Activated B cell treated with CpG ODN at 0.5 μM for 24 hours (primary cell): ENCODE results near the gene CLDN3. TPM values are rescaled to one million over a fixed set of nuclear protein-coding genes. Genes with fewer than 3 reads are reported as not detected.

Experiments used
- ATAC-seq: fragments of 200-7000 bp; cut with Tn5 transposase; one replicate; pipeline ENCODE4 v1.10.0; 2021; ENCODE audit warnings: low read depth, mild to moderate bottlenecking, moderate library complexity
- CTCF ChIA-PET: fragments of 350-600 bp; sonication (Branson Sonifier 250); formaldehyde crosslinking; loops from one replicate; lab custom pipeline; 2021; ENCODE audit warnings: antibody characterized with exemption; lab: Charles Lee
- POLR2A ChIA-PET: fragments of 350-600 bp; sonication (Branson Sonifier 250); formaldehyde crosslinking; loops from one replicate; lab custom pipeline; 2021; ENCODE audit warnings: antibody characterized with exemption; lab: Charles Lee
- DNase-seq: peaks from one replicate; pipeline ENCODE4 v3.0.0; 2022
- H3K27ac Mint-ChIP-seq: one replicate; pipeline ENCODE4 v1.8.0; 2020; ENCODE audit warnings: mixed read lengths
- H3K27me3 Mint-ChIP-seq: one replicate; pipeline ENCODE4 v1.8.0; 2021; ENCODE audit warnings: mixed read lengths
- H3K36me3 Mint-ChIP-seq: one replicate; pipeline ENCODE4 v1.8.0; 2021; ENCODE audit warnings: low read depth, mixed read lengths
- H3K4me1 Mint-ChIP-seq: one replicate; pipeline ENCODE4 v1.8.0; 2021; ENCODE audit warnings: mixed read lengths
- H3K4me3 Mint-ChIP-seq: one replicate; pipeline ENCODE4 v1.8.0; 2020; ENCODE audit warnings: mild to moderate bottlenecking, mixed read lengths
- H3K9me3 Mint-ChIP-seq: one replicate; pipeline ENCODE4 v1.8.0; 2020; ENCODE audit warnings: mixed read lengths
- CTCF ChIP-seq: fragments of 200-600 bp; IDR thresholded peaks from one replicate; pipeline ENCODE4 v1.8.0; 2022; ENCODE audit warnings: antibody characterized with exemption, mild to moderate bottlenecking
- intact Hi-C: fragments of 100-400 bp; cut with micrococcal nuclease; formaldehyde crosslinking; loops from one replicate; pipeline ENCODE4 v1.15.1; 2024
- total RNA-seq: library from RNA; stranded (reverse); gene quantifications from 2 replicates; pipeline ENCODE4 v1.2.3, GENCODE V29; 2022

CLDN3 gene
- not detected in 2 replicates for total RNA-seq

GRCh38 chr7:73770002-73770859 lies at the start of gene CLDN3:
Gene CLDN3 (minus strand): TSS chr7:73770270. CDS start chr7:73770049, 221 bp downstream.
- Mint-ChIP-seq H3K4me3 (peak within 1 kb of the TSS; percentile 60), H3K36me3 (no peaks in the 10 kb centered on the region), H3K9me3 (no peaks in the 10 kb centered on the region), H3K4me1 (peaks cover 9% of the 10 kb centered on the region), H3K27ac (no peak within 1 kb of the TSS), H3K27me3 (peaks cover 44% of the 10 kb centered on the region)
- ATAC-seq (peak; percentile 45), DNase-seq (no peak)
- intact Hi-C loops, result no loop called here
- no peak for TF ChIP-seq CTCF
- ChIA-PET POLR2A (no interaction called here), CTCF (no interaction called here)

- Mint-ChIP-seq H3K4me1 (no peaks in the 10 kb centered on the region), H3K4me3 (no peak overlapping the region), H3K36me3 (peaks cover 3% of the 10 kb centered on the region), H3K27me3 (peaks cover 18% of the 10 kb centered on the region), H3K9me3 (peaks cover 4% of the 10 kb centered on the region), H3K27ac (no peak overlapping the region)
- intact Hi-C loops, result no loop called here
- DNase-seq (no peak), ATAC-seq (no peak)
- no peak for TF ChIP-seq CTCF
- ChIA-PET CTCF (no interaction called here), POLR2A (no interaction called here)
Measured at GRCh38 chr7:73817121-73817520, 47.1 kb upstream of the CLDN3 start.

- ChIA-PET CTCF (interaction anchor here (1.6 kb wide), 1 partner anchor 11 kb away, joined by 4 read pairs; no protein-coding TSS in a partner anchor), POLR2A (interaction anchor here (0.6 kb wide), 1 partner anchor 360 kb away, joined by 3 read pairs; no protein-coding TSS in a partner anchor)
- no peak overlapping the region for H3K4me3 Mint-ChIP-seq
- no peak for TF ChIP-seq CTCF
- H3K4me1 Mint-ChIP-seq, result no peaks in the 10 kb centered on the region
- no peak for DNase-seq
- intact Hi-C loops, result loop anchor here (2.0 kb wide), 1 partner anchor 31 kb away; no protein-coding TSS in a partner anchor
- H3K36me3 Mint-ChIP-seq, result peaks cover 3% of the 10 kb centered on the region
- H3K27ac Mint-ChIP-seq, result no peak overlapping the region
- ATAC-seq, result no peak
- H3K27me3 Mint-ChIP-seq, result peaks cover 20% of the 10 kb centered on the region
- H3K9me3 Mint-ChIP-seq, result peaks cover 4% of the 10 kb centered on the region
Measured at GRCh38 chr7:73815436-73815835, 45.4 kb upstream of the CLDN3 start.

GRCh38 chr7:73812996-73813395 lies 42.9 kb upstream of the CLDN3 start:
- Mint-ChIP-seq H3K27me3 (peaks cover 18% of the 10 kb centered on the region), H3K9me3 (peaks cover 4% of the 10 kb centered on the region), H3K27ac (no peak overlapping the region), H3K4me1 (no peaks in the 10 kb centered on the region), H3K4me3 (no peak overlapping the region), H3K36me3 (peaks cover 3% of the 10 kb centered on the region)
- no peak for TF ChIP-seq CTCF
- no peak for DNase-seq
- ChIA-PET CTCF (no interaction called here), POLR2A (no interaction called here)
- intact Hi-C loops, result loop anchor here (5.0 kb wide), 1 partner anchor 214 kb away; the partner anchor contains the start of gene ELN
- no peak for ATAC-seq

GRCh38 chr7:73811760-73812168 lies 41.7 kb upstream of the CLDN3 start:
- ChIA-PET POLR2A (no interaction called here), CTCF (interaction anchor here (1.8 kb wide), 1 partner anchor 43 kb away, joined by 13 read pairs; no protein-coding TSS in a partner anchor)
- ATAC-seq, result peak; percentile 77
- TF ChIP-seq CTCF, result no peak
- DNase-seq, result no peak
- H3K4me1 Mint-ChIP-seq, result no peaks in the 10 kb centered on the region
- intact Hi-C loops, result loop anchor here (1.0 to 5.0 kb wide), 2 partner anchors 44 to 216 kb away; partner anchors contain the start of gene ELN
- no peak overlapping the region for H3K4me3 Mint-ChIP-seq
- no peak overlapping the region for H3K27ac Mint-ChIP-seq
- H3K9me3 Mint-ChIP-seq, result peaks cover 4% of the 10 kb centered on the region
- peaks cover 3% of the 10 kb centered on the region for H3K36me3 Mint-ChIP-seq
- H3K27me3 Mint-ChIP-seq, result peaks cover 18% of the 10 kb centered on the region
